GM23248 (cell line): ENCODE data around the gene E2F4. TPM values are rescaled to one million over a fixed set of nuclear protein-coding genes. Genes with fewer than 3 reads are reported as not detected.

Experiments used
- DNase-seq: peaks from one replicate; pipeline ENCODE4 v3.0.0-alpha.2; 2015
- H2AFZ ChIP-seq: fragments of 200-600 bp; sonication (generic); 2 replicates; pipeline ENCODE4 v1.6.1; 2016; ENCODE audit warnings: antibody characterized with exemption
- H3F3A ChIP-seq: fragments of 200-600 bp; sonication (generic); 2 replicates; pipeline ENCODE4 v1.6.1; 2016; ENCODE audit warnings: mild to moderate bottlenecking, antibody characterized with exemption, mixed run types; ENCODE audit not compliant: insufficient read depth
- H3K27ac ChIP-seq: fragments of 200-600 bp; sonication (generic); 2 replicates; pipeline ENCODE4 v1.5.1; 2016; ENCODE audit warnings: mild to moderate bottlenecking
- H3K27me3 ChIP-seq: fragments of 200-600 bp; sonication (generic); replicated peaks from 2 replicates; pipeline ENCODE4 v1.6.1; 2016; ENCODE audit warnings: mild to moderate bottlenecking; ENCODE audit not compliant: insufficient read depth
- H3K36me3 ChIP-seq: fragments of 200-600 bp; sonication (generic); 2 replicates; pipeline ENCODE4 v1.6.1; 2016; ENCODE audit warnings: low read depth, mild to moderate bottlenecking
- H3K4me1 ChIP-seq: fragments of 200-600 bp; sonication (generic); 2 replicates; pipeline ENCODE4 v1.6.1; 2016; ENCODE audit warnings: mild to moderate bottlenecking; ENCODE audit not compliant: insufficient read depth
- H3K4me2 ChIP-seq: fragments of 200-600 bp; sonication (generic); one replicate; pipeline ENCODE4 v1.6.1; 2016; ENCODE audit warnings: mild to moderate bottlenecking; ENCODE audit not compliant: unreplicated experiment
- H3K4me3 ChIP-seq: fragments of 200-600 bp; sonication (generic); 2 replicates; pipeline ENCODE4 v1.5.1; 2016; ENCODE audit warnings: mild to moderate bottlenecking
- H3K79me2 ChIP-seq: fragments of 200-600 bp; sonication (generic); 2 replicates; pipeline ENCODE4 v1.6.1; 2016; ENCODE audit warnings: mild to moderate bottlenecking; ENCODE audit not compliant: insufficient read depth
- H3K9ac ChIP-seq: fragments of 200-600 bp; sonication (generic); 2 replicates; pipeline ENCODE4 v1.6.1; 2016; ENCODE audit warnings: mild to moderate bottlenecking
- H3K9me2 ChIP-seq: fragments of 200-600 bp; sonication (generic); 2 replicates; pipeline ENCODE4 v1.6.1; 2016; ENCODE audit warnings: mixed run types, mild to moderate bottlenecking, moderate library complexity; ENCODE audit not compliant: insufficient read depth
- H3K9me3 ChIP-seq: fragments of 200-600 bp; sonication (generic); one replicate; pipeline ENCODE4 v1.6.1; 2017; ENCODE audit warnings: low read depth
- H4K20me1 ChIP-seq: fragments of 200-600 bp; sonication (generic); 2 replicates; pipeline ENCODE4 v1.6.0; 2016; ENCODE audit not compliant: insufficient read depth
- EZH2 ChIP-seq: fragments of 200-600 bp; sonication (generic); IDR thresholded peaks from 2 replicates; pipeline ENCODE4 v1.6.1; 2018; ENCODE audit warnings: antibody characterized with exemption, mild to moderate bottlenecking; ENCODE audit not compliant: insufficient read depth, poor library complexity, severe bottlenecking
- EZH2phosphoT487 ChIP-seq: fragments of 200-600 bp; sonication (generic); IDR thresholded peaks from 2 replicates; pipeline ENCODE4 v1.6.1; 2018; ENCODE audit warnings: antibody characterized with exemption, moderate library complexity, mild to moderate bottlenecking, low read depth; ENCODE audit not compliant: insufficient read depth
- WGBS, 2 experiments: methylation state at CpG; one replicate each; pipeline ENCODE4 v1.1.6; 2015 to 2017; ENCODE audit warnings: low lambda C conversion rate in 2 of 2, low coverage in 1 of 2; ENCODE audit errors: missing lambda C conversion rate in 2 of 2; 5-methylcytosine and 5-hydroxymethylcytosine counted together
- in situ Hi-C: fragments of 300-500 bp; cut with MboI; formaldehyde crosslinking; loops from 2 replicates; pipeline ENCODE4 v1.15.0; 2020
- polyA plus RNA-seq: library from polyadenylated mRNA; unstranded; fragments of >200 nt; fragmentation: Nextera tagmentation; extraction: Ambion mirVana; gene quantifications from 2 replicates; pipeline ENCODE4 v1.2.1, GENCODE V29; 2016
- total RNA-seq: library from RNA; depleted of rRNA; stranded (reverse); fragments of >200 nt; shearing (Covaris generic); gene quantifications from 2 replicates; pipeline ENCODE4 v1.2.3, GENCODE V29; 2014; rRNA removed

The E2F4 gene, protein sequence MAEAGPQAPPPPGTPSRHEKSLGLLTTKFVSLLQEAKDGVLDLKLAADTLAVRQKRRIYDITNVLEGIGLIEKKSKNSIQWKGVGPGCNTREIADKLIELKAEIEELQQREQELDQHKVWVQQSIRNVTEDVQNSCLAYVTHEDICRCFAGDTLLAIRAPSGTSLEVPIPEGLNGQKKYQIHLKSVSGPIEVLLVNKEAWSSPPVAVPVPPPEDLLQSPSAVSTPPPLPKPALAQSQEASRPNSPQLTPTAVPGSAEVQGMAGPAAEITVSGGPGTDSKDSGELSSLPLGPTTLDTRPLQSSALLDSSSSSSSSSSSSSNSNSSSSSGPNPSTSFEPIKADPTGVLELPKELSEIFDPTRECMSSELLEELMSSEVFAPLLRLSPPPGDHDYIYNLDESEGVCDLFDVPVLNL
- total RNA-seq (82.0 and 88.9 TPM in 2 replicates), polyA plus RNA-seq (46.5 and 50.0 TPM in 2 replicates)

DNA sequence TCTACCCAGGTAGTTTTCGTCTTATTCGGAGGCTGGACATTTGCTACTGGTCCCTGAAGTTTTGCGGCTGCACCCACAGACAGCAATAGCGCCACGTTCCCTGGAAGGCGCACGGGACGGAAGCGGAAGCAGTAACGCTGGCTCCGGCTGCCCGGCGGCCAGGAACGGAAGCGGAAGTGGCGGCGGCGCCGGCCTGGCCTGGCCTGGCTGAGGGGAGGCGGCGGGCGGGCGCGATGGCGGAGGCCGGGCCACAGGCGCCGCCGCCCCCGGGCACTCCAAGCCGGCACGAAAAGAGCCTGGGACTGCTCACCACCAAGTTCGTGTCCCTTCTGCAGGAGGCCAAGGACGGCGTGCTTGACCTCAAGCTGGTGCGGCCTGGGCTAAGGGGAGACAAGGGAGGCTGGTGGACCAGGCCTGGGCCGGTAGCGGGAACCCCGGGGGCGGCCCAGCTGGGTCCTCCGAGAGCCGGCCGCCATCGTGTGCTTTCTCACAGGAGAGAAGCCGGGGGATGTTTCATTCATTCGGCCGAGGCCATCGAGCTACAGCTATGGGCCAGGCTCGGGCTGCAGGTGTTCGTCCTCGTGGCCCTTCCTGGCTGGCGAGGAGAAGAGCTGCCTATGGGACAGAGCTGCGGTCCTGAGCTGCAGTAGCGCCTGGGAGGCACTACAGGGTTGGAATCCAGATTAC lies at the start of gene E2F4:
E2F4 (plus strand) TSS at position 161 of the 687 bp plus-strand sequence; CDS start at position 234, 73 bp downstream.
- Histone ChIP-seq H3K27me3 (no peaks in the 10 kb centered on the region), H3K4me3 (peak within 1 kb of the TSS; percentile 84), H3K79me2 (peaks cover 39% of the 10 kb centered on the region), H3K9me3 (no peaks in the 10 kb centered on the region), H3K4me1 (peaks cover 11% of the 10 kb centered on the region), H2AFZ (peak within 1 kb of the TSS; percentile 55; the same call in 1 of the 2 replicates), H3F3A (peaks cover 10% of the 10 kb centered on the region; the same call in 1 of the 2 replicates), H4K20me1 (no peaks in the 10 kb centered on the region), H3K4me2 (peak within 1 kb of the TSS; percentile 89), H3K9ac (peak within 1 kb of the TSS; percentile 90), H3K36me3 (peaks cover 12% of the 10 kb centered on the region; the same call in 1 of the 2 replicates), H3K27ac (peak within 1 kb of the TSS; percentile 8; the same call in 1 of the 2 replicates), H3K9me2 (no peaks in the 10 kb centered on the region)
- DNase-seq: peak; percentile 97
- WGBS, 2 experiments: 1% methylated on average over 52 to 54 of the region's 54 CpGs
- in situ Hi-C loops: no loop called here
- TF ChIP-seq EZH2phosphoT487: no peak
- TF ChIP-seq EZH2: no peak

DNA sequence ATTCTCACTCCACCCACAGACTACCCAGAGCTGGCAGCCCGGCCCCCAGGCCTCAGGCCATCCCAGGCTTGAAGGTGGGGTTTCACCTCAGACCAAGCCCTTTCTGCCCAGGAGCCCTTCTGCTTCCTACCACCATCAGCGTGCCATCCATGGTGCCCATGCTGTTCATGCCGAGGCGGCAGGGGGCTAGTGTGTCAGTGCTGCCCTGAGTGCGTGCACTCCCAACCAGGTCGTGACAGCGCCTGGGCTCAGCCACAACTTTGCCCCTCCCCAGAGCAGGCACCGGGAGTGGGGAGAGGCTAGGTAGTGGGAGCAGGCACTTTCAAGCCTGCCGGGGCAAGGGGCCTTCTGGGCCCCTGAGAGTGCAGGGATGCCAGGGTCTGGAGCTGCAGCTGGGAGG lies 49.6 kb upstream of the E2F4 start:
- WGBS, 2 experiments: 92 to 95% methylated on average over 9 of the region's 9 CpGs
- in situ Hi-C loops: no loop called here

DNA sequence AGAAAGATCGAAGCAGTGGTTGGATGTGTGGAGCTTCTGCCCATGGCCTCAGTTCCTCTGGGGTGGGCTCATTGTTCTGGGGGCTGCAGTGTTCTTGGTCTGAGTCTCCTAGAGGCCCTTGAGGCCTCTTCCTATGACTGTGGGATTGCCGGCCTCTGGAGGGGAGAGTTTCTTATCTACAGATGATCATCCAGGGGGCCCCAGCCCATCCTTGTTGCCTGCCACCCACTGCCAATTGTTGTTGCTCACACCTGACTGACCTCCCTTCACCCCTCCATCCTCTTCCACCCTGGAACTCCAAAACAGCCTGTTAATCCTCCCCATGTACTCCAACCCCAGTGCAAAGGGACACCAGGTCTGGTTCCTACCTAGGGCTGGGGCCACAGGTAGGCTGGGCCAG lies 47.0 kb upstream of the E2F4 start:
- no peak for TF ChIP-seq EZH2
- no peak for TF ChIP-seq EZH2phosphoT487
- H3K4me1 ChIP-seq: no peaks in the 10 kb centered on the region
- no peaks in the 10 kb centered on the region for H4K20me1 ChIP-seq
- no peak overlapping the region for H3K4me2 ChIP-seq
- 68 to 78% methylated on average over 2 of the region's 2 CpGs for WGBS, 2 experiments
- H2AFZ ChIP-seq: no peak overlapping the region
- no peak overlapping the region for H3K27ac ChIP-seq
- H3K4me3 ChIP-seq: no peak overlapping the region
- no peaks in the 10 kb centered on the region for H3K9me3 ChIP-seq
- DNase-seq: no peak
- H3F3A ChIP-seq: peaks cover 30% of the 10 kb centered on the region
- H3K79me2 ChIP-seq: peaks cover 10% of the 10 kb centered on the region; the same call in 1 of the 2 replicates
- in situ Hi-C loops: no loop called here
- peaks cover 6% of the 10 kb centered on the region; the same call in 1 of the 2 replicates for H3K36me3 ChIP-seq
- no peaks in the 10 kb centered on the region for H3K9me2 ChIP-seq
- no peak overlapping the region for H3K9ac ChIP-seq
- no peaks in the 10 kb centered on the region for H3K27me3 ChIP-seq

More for the DNA sequence above, 49.6 kb upstream of the E2F4 start:
- H3K9me2 ChIP-seq: no peaks in the 10 kb centered on the region
- TF ChIP-seq EZH2 (no peak), EZH2phosphoT487 (no peak)
- no peaks in the 10 kb centered on the region for H3K9me3 ChIP-seq
- no peak overlapping the region for H2AFZ ChIP-seq
- H3K79me2 ChIP-seq: no peaks in the 10 kb centered on the region
- no peaks in the 10 kb centered on the region for H3K4me1 ChIP-seq
- H4K20me1 ChIP-seq: no peaks in the 10 kb centered on the region
- DNase-seq: no peak
- no peak overlapping the region for H3K27ac ChIP-seq
- no peaks in the 10 kb centered on the region for H3K27me3 ChIP-seq
- no peak overlapping the region for H3K4me2 ChIP-seq
- H3F3A ChIP-seq: peaks cover 8% of the 10 kb centered on the region; the same call in 1 of the 2 replicates
- H3K4me3 ChIP-seq: no peak overlapping the region
- peaks cover 15% of the 10 kb centered on the region; the same call in 1 of the 2 replicates for H3K36me3 ChIP-seq
- no peak overlapping the region for H3K9ac ChIP-seq

DNA sequence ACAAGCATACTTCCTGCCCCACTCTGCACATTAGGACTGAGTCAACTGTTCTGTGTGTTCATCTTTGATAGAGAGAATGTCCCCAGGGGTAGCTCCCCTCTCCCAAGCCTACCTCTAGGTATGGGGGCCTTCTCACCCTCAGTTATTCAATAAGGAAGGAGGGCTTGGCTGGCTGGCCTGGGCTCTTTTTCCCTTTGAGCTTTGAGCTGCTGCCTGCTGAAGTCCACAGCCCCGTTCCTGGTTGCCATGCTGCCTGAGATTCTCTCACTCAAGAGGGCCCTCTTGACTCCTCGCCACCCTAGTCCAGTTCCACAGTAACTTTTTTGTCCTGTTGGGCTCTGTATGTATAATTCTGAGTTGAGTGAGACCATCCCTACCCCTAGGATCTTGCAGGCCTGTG lies 46.2 kb upstream of the E2F4 start:
- no peak for TF ChIP-seq EZH2phosphoT487
- no peak for TF ChIP-seq EZH2
- no peaks in the 10 kb centered on the region for H3K9me3 ChIP-seq
- WGBS, 2 experiments: 52 to 56% methylated on average over 2 of the region's 2 CpGs
- H3K9ac ChIP-seq: no peak overlapping the region
- no peak overlapping the region for H3K27ac ChIP-seq
- no peaks in the 10 kb centered on the region for H3K9me2 ChIP-seq
- H4K20me1 ChIP-seq: no peaks in the 10 kb centered on the region
- no peak overlapping the region for H3K4me3 ChIP-seq
- in situ Hi-C loops: no loop called here
- H3K27me3 ChIP-seq: no peaks in the 10 kb centered on the region
- H3F3A ChIP-seq: peaks cover 30% of the 10 kb centered on the region
- peaks cover 13% of the 10 kb centered on the region; the same call in 1 of the 2 replicates for H3K79me2 ChIP-seq
- peaks cover 6% of the 10 kb centered on the region; the same call in 1 of the 2 replicates for H3K36me3 ChIP-seq
- H2AFZ ChIP-seq: no peak overlapping the region
- no peak for DNase-seq
- no peaks in the 10 kb centered on the region for H3K4me1 ChIP-seq
- no peak overlapping the region for H3K4me2 ChIP-seq
